Measurements from ENCODE around the gene TMEM59L.

GRCh38 chr19:18587962-18588610 is 24.6 kb upstream of the TMEM59L start:
- no peak for TF ChIP-seq CTCF (IDR thresholded peaks at IDR 0.05)
- no peak for TF ChIP-seq POLR2A (IDR thresholded peaks at IDR 0.05)
- no peak for TF ChIP-seq EP300 (IDR thresholded peaks at IDR 0.05)
- TF ChIP-seq POLR2AphosphoS5 (IDR thresholded peaks at IDR 0.05), result no peak
